Colonic mucosa (tissue), 4 donors: Measurements from ENCODE around the gene FAM83E. TPM values are rescaled to one million over a fixed set of nuclear protein-coding genes. Genes with fewer than 3 reads are reported as not detected.

ENCODE experiments used
- DNase-seq: peaks from one replicate; pipeline ENCODE4 v3.0.0-alpha.2; 2020
- H3K27ac ChIP-seq: fragments of 200-600 bp; one replicate; pipeline ENCODE4 v1.8.0; 2021
- H3K27me3 ChIP-seq: fragments of 200-600 bp; one replicate; pipeline ENCODE4 v1.8.0; 2021
- H3K36me3 ChIP-seq: fragments of 200-600 bp; one replicate; pipeline ENCODE4 v1.8.0; 2021
- H3K4me1 ChIP-seq: fragments of 200-600 bp; one replicate; pipeline ENCODE4 v1.8.0; 2021; ENCODE audit warnings: mild to moderate bottlenecking
- H3K4me3 ChIP-seq: fragments of 200-600 bp; one replicate; pipeline ENCODE4 v1.8.0; 2021
- H3K9ac ChIP-seq, 2 donors: one replicate each; pipeline ENCODE4 v1.7.0; 2013; ENCODE audit warnings: control low read depth in 2 of 2, low read depth in 2 of 2, low read length in 2 of 2
- H3K9me3 ChIP-seq: fragments of 200-600 bp; one replicate; pipeline ENCODE4 v1.8.0; 2021
- CTCF ChIP-seq: fragments of 200-600 bp; IDR thresholded peaks from one replicate; pipeline ENCODE4 v1.8.0; 2022; ENCODE audit warnings: antibody characterized with exemption, mild to moderate bottlenecking
- intact Hi-C: fragments of 100-400 bp; cut with DNase I; formaldehyde crosslinking; loops from one replicate; pipeline ENCODE4 v1.14.1; 2022
- total RNA-seq, 2 donors: library from RNA; stranded (reverse); fragmentation: NEBNext Ultra II Directional in 1 of 2; extraction: Animal tissue kit (Norgen Biotek cat#: 25700) in 1 of 2; gene quantifications; one replicate each; pipeline ENCODE4 v1.2.1, GENCODE V29; 2021
- donor health status: healthy.
- donor health status: DM: no; HTN: no; CAD: no.
- donor health status: DM: no; HTN: no; CAD: no.

Gene FAM83E
- total RNA-seq, 2 donors from 2014 or later: 150 to 198 TPM

GRCh38 chr19:48644839-48645619 is 30.2 kb upstream of the FAM83E start:
- no peaks in the 10 kb centered on the region for H3K4me1 ChIP-seq
- peak overlapping the region; percentile 27 for H3K4me3 ChIP-seq
- H3K36me3 ChIP-seq: no peaks in the 10 kb centered on the region
- no peak for TF ChIP-seq CTCF
- peak; percentile 75 for DNase-seq
- H3K9ac ChIP-seq: peak overlapping the region; percentile 26 to 58
- no peak overlapping the region for H3K27ac ChIP-seq
- H3K9me3 ChIP-seq: no peaks in the 10 kb centered on the region
- intact Hi-C loops: loop anchor here (5.0 kb wide), 3 partner anchors 92 to 197 kb away; no protein-coding TSS in a partner anchor
- H3K27me3 ChIP-seq: peaks cover 5% of the 10 kb centered on the region

- H3K36me3 ChIP-seq: no peaks in the 10 kb centered on the region
- H3K27ac ChIP-seq: no peak overlapping the region
- no peaks in the 10 kb centered on the region for H3K9me3 ChIP-seq
- TF ChIP-seq CTCF: no peak
- DNase-seq: no peak
- no peak overlapping the region for H3K9ac ChIP-seq
- H3K27me3 ChIP-seq: peaks cover 5% of the 10 kb centered on the region
- H3K4me1 ChIP-seq: no peaks in the 10 kb centered on the region
- no peak overlapping the region for H3K4me3 ChIP-seq
- intact Hi-C loops: no loop called here
Measured at GRCh38 chr19:48644355-48644754, 29.5 kb upstream of the FAM83E start.

- H3K36me3 ChIP-seq: no peaks in the 10 kb centered on the region
- DNase-seq: no peak
- no peaks in the 10 kb centered on the region for H3K9me3 ChIP-seq
- H3K9ac ChIP-seq: no peak overlapping the region
- no peak overlapping the region for H3K4me3 ChIP-seq
- peaks cover 5% of the 10 kb centered on the region for H3K27me3 ChIP-seq
- intact Hi-C loops: no loop called here
- no peak overlapping the region for H3K27ac ChIP-seq
- no peaks in the 10 kb centered on the region for H3K4me1 ChIP-seq
- TF ChIP-seq CTCF: no peak
Measured at GRCh38 chr19:48642862-48643261, 28.0 kb upstream of the FAM83E start.

GRCh38 chr19:48641850-48642249 is 27.0 kb upstream of the FAM83E start:
- Histone ChIP-seq H3K27ac (no peak overlapping the region), H3K4me1 (no peaks in the 10 kb centered on the region), H3K9ac (no peak overlapping the region), H3K9me3 (no peaks in the 10 kb centered on the region), H3K4me3 (no peak overlapping the region), H3K27me3 (peaks cover 5% of the 10 kb centered on the region), H3K36me3 (no peaks in the 10 kb centered on the region)
- DNase-seq: no peak
- TF ChIP-seq CTCF: no peak
- intact Hi-C loops: no loop called here

GRCh38 chr19:48639483-48640375 is 24.9 kb upstream of the FAM83E start:
- Histone ChIP-seq H3K9ac (no peak overlapping the region), H3K36me3 (no peaks in the 10 kb centered on the region), H3K4me3 (no peak overlapping the region), H3K4me1 (peaks cover 4% of the 10 kb centered on the region), H3K27ac (no peak overlapping the region), H3K27me3 (no peaks in the 10 kb centered on the region), H3K9me3 (no peaks in the 10 kb centered on the region)
- intact Hi-C loops: no loop called here
- no peak for DNase-seq
- TF ChIP-seq CTCF: no peak
